Measurements from ENCODE around the gene IL17RB. TPM values are rescaled to one million over a fixed set of nuclear protein-coding genes. Genes with fewer than 3 reads are reported as not detected.

Gene IL17RB
- total RNA-seq, 1 donor from 2014 or later = not detected

DNA sequence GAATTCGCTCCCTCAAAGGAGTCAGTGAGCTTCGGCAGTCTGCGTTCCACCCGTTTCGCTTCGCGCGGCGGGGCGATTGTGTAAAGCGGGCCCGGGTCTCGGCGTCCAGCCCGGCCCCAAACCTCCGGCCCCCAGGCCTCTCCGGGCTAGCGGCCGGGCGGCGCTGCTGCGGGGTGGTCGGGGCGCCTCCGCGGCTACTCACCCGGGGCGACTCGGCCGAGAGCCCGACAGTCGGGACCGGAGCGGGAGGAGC lies 561 bp upstream of the IL17RB start:
- no peaks in the 10 kb centered on the region for H3K27me3 ChIP-seq
- no peak for DNase-seq (ENCODE audit: low spot score in 2 of 2)
- intact Hi-C loops (cut with DNase I) = loop anchor here (5.0 kb wide), 1 partner anchor 74 kb away; no protein-coding TSS in a partner anchor
- H3K4me1 ChIP-seq = peaks cover 3 to 5% of the 10 kb centered on the region in 2 donors
- H3K27ac ChIP-seq = peak overlapping the region; percentile 34 to 63
- peak overlapping the region; percentile 66 to 83 for H3K4me3 ChIP-seq
- TF ChIP-seq, protein P1, sequence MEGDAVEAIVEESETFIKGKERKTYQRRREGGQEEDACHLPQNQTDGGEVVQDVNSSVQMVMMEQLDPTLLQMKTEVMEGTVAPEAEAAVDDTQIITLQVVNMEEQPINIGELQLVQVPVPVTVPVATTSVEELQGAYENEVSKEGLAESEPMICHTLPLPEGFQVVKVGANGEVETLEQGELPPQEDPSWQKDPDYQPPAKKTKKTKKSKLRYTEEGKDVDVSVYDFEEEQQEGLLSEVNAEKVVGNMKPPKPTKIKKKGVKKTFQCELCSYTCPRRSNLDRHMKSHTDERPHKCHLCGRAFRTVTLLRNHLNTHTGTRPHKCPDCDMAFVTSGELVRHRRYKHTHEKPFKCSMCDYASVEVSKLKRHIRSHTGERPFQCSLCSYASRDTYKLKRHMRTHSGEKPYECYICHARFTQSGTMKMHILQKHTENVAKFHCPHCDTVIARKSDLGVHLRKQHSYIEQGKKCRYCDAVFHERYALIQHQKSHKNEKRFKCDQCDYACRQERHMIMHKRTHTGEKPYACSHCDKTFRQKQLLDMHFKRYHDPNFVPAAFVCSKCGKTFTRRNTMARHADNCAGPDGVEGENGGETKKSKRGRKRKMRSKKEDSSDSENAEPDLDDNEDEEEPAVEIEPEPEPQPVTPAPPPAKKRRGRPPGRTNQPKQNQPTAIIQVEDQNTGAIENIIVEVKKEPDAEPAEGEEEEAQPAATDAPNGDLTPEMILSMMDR (IDR thresholded peaks at IDR 0.05) = no peak
- no peaks in the 10 kb centered on the region for H3K9me3 ChIP-seq
- H3K36me3 ChIP-seq = no peaks in the 10 kb centered on the region

DNA sequence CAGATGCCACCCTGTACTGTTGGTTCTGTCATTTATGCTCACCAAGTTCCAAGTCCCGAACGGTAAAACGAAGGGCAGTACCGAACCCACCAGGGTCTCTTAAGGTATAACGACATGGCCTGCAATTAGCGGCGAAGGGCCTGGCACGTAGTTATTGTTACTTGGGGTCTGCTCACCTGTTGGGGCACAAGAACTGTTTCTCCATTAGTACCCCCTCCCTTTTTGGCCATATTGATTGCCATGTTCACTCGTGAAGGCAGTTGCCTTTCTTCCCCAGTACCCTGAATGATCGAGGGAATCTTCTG lies 435 bp downstream of the IL17RB start:
- H3K36me3 ChIP-seq = no peaks in the 10 kb centered on the region
- H3K27ac ChIP-seq = no peak overlapping the region
- no peak for DNase-seq (ENCODE audit: low spot score in 2 of 2)
- H3K27me3 ChIP-seq = no peaks in the 10 kb centered on the region
- H3K4me3 ChIP-seq = peak overlapping the region; percentile 66 to 83
- TF ChIP-seq, protein P1 (IDR thresholded peaks at IDR 0.05) = no peak
- peaks cover 3 to 5% of the 10 kb centered on the region in 2 donors for H3K4me1 ChIP-seq
- no peaks in the 10 kb centered on the region for H3K9me3 ChIP-seq
- intact Hi-C loops (cut with DNase I) = loop anchor here (5.0 kb wide), 1 partner anchor 75 kb away; no protein-coding TSS in a partner anchor

DNA sequence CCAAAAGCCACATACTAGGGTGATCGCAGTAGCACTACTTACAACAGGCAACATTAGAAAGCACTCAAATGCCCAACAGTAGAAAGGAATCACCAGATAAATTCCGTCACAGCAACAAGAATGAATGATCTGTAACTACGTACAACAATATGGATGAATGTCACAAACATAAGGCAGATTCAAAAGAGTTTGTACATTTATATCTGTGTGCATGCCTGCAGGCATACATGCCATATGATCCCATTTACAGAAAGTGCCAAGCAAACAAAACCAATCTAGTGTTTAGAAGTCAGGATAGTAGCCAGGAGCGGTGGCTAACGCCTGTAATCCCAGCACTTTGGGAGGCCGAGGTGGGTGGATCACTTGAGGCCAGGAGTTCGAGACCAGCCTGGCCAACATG lies 3.5 kb downstream of the IL17RB start:
- Histone ChIP-seq H3K4me3 (no peak overlapping the region), H3K27me3 (no peaks in the 10 kb centered on the region), H3K36me3 (no peaks in the 10 kb centered on the region), H3K4me1 (peaks cover 3 to 5% of the 10 kb centered on the region in 2 donors), H3K27ac (no peak overlapping the region), H3K9me3 (no peaks in the 10 kb centered on the region)
- no peak for DNase-seq (ENCODE audit: low spot score in 2 of 2)
- intact Hi-C loops (cut with DNase I) = loop anchor here (5.0 kb wide), 1 partner anchor 78 kb away; no protein-coding TSS in a partner anchor
- TF ChIP-seq, protein P1 (IDR thresholded peaks at IDR 0.05) = no peak

DNA sequence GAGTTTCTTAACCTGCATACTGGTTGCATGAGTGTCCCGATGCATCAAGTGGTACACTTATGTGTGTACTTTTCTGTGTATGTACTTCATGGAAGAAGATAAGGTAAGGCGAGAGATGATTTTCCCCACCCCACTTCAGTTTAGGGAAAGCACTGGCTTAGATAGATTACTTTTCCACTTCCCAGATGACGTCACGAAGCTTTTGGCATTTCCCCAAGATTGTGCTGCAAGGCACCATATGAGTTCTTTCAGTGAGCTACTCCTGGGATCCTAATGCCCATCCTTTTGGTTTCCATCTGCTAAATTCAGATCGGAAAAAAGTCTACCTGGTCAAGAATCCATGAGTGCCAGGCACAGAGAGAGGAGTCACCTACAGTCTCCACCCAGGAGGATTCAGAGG lies 4.5 kb downstream of the IL17RB start:
- intact Hi-C loops (cut with DNase I) = no loop called here

DNA sequence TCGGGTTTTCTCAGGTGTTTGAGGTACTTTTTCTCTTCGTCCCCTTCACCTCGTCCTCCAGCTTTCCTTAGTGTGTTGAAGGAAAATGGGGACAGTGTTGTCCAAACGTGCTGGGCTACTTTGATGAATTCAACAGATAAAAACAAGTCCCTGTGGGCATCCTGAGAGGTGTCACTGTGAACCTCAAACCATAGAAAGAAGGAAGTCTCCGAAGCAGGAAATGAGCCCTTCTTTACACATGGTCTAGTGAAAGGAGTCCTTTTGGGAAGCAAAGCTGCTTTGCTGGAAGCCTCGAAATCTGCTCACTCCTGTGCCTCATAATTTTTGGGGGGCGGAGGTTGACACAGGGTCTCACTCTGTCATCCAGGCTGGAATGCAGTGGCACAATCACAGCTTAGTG lies 10.6 kb downstream of the IL17RB start:
- intact Hi-C loops (cut with DNase I) = no loop called here
- peaks cover 21 to 22% of the 10 kb centered on the region in 2 donors for H3K36me3 ChIP-seq
- H3K4me1 ChIP-seq = no peaks in the 10 kb centered on the region
- H3K27ac ChIP-seq = no peak overlapping the region
- H3K27me3 ChIP-seq = no peaks in the 10 kb centered on the region
- DNase-seq (ENCODE audit: low spot score in 2 of 2) = no peak
- H3K9me3 ChIP-seq = no peaks in the 10 kb centered on the region
- H3K4me3 ChIP-seq = no peak overlapping the region
- TF ChIP-seq, protein P1 (IDR thresholded peaks at IDR 0.05) = no peak

More for the DNA sequence above, 4.5 kb downstream of the IL17RB start:
- H3K9me3 ChIP-seq = no peaks in the 10 kb centered on the region
- no peaks in the 10 kb centered on the region for H3K36me3 ChIP-seq
- no peak overlapping the region for H3K27ac ChIP-seq
- no peak overlapping the region for H3K4me3 ChIP-seq
- H3K27me3 ChIP-seq = no peaks in the 10 kb centered on the region
- H3K4me1 ChIP-seq = peaks cover 3 to 5% of the 10 kb centered on the region in 2 donors
- DNase-seq (ENCODE audit: low spot score in 2 of 2) = no peak
- TF ChIP-seq, protein P1 (IDR thresholded peaks at IDR 0.05) = no peak

DNA sequence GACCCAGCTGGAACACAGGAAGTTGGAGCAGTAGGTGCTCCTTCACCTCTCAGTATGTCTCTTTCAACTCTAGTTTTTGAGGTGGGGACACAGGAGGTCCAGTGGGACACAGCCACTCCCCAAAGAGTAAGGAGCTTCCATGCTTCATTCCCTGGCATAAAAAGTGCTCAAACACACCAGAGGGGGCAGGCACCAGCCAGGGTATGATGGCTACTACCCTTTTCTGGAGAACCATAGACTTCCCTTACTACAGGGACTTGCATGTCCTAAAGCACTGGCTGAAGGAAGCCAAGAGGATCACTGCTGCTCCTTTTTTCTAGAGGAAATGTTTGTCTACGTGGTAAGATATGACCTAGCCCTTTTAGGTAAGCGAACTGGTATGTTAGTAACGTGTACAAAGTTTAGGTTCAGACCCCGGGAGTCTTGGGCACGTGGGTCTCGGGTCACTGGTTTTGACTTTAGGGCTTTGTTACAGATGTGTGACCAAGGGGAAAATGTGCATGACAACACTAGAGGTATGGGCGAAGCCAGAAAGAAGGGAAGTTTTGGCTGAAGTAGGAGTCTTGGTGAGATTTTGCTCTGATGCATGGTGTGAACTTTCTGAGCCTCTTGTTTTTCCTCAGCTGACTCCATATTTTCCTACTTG lies 11.9 kb downstream of the IL17RB start:
- TF ChIP-seq, protein P1 (IDR thresholded peaks at IDR 0.05) = no peak
- no peak for DNase-seq (ENCODE audit: low spot score in 2 of 2)
- intact Hi-C loops (cut with DNase I) = no loop called here
- H3K27ac ChIP-seq = no peak overlapping the region
- H3K4me1 ChIP-seq = no peaks in the 10 kb centered on the region
- no peaks in the 10 kb centered on the region for H3K9me3 ChIP-seq
- no peaks in the 10 kb centered on the region for H3K27me3 ChIP-seq
- peaks cover 27 to 32% of the 10 kb centered on the region in 2 donors for H3K36me3 ChIP-seq
- no peak overlapping the region for H3K4me3 ChIP-seq
